ENCODE data around the gene GPN3. TPM values are rescaled to one million over a fixed set of nuclear protein-coding genes. Genes with fewer than 3 reads are reported as not detected.

Gene GPN3
- total and polyA plus RNA-seq, 2 of the 8 experiments (the other 6 are each of a cell fraction or from before 2014, with no cell fraction given) = 49.7 to 52.9 TPM

DNA sequence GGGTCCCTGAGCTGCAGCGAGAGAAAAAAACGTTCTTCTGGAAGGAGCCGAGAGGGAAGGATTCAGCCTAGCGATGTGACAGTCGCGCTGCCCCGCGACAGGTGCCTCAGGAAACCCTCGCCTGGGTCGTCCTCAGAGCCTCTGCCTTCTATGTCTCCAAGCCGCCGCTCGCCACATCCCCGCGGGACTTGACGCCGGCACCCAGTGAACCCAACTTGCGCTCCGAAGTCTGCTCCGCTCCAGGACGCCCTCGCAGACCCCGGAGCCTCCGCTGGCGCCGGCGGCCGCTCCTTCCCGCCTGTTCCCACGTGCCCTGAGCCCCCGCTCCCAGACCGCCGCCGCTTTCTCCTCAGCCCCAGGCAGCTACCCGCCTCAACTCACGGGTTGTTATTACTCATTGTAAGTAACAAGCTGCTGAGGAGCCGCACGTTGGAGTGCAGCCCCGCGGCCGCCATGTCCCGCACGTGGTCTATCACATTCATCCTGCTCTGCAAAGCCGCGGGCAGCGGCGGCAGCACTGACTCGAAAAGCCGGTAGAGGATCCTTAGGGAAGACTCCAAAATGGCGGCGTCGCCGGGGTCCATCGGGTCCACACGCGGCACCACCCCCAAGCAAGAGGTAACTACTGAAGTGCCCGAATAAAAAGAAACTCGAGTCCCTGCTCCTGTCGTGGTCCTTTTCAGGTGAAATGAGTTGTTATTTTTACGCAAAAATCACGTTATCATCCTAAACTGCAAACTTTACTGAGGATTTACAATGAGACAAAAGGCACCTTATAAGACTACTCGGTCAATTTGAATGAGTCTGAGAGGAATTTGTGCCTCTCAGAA is 64.7 kb downstream of the GPN3 start, which contains the start of gene ANAPC7 (continued):
- TF ChIP-seq RXRA (IDR thresholded peaks at IDR 0.05; ENCODE audit: insufficient read depth, low read depth, low read length) (no peak), PHF8 (conservative IDR thresholded peaks at IDR 0.05; ENCODE audit: low read depth, low read length) (peak; percentile 90), TAF7 (optimal IDR thresholded peaks at IDR 0.05; ENCODE audit: borderline replicate concordance, low read depth, low read length) (peak; percentile 81), SUZ12 (IDR thresholded peaks at IDR 0.05; ENCODE audit: low read length) (no peak), SAP30 (IDR thresholded peaks at IDR 0.05; ENCODE audit: insufficient read depth, insufficient replicate concordance, low read length) (peak; percentile 50), RAD21 (IDR thresholded peaks at IDR 0.05 in 1 of 2, conservative IDR thresholded peaks at IDR 0.05 in 1 of 2; ENCODE audit: low read depth in 2 of 2, low read length in 2 of 2) (peak; percentile 2 to 31; a peak in 2 of 4 replicates), RBBP5 (IDR thresholded peaks at IDR 0.05; ENCODE audit: borderline replicate concordance, low read depth, low read length) (0 out of 2 replicates have a peak, but pooled peaks have one; percentile 60)
- TF ChIP-seq, protein P1, sequence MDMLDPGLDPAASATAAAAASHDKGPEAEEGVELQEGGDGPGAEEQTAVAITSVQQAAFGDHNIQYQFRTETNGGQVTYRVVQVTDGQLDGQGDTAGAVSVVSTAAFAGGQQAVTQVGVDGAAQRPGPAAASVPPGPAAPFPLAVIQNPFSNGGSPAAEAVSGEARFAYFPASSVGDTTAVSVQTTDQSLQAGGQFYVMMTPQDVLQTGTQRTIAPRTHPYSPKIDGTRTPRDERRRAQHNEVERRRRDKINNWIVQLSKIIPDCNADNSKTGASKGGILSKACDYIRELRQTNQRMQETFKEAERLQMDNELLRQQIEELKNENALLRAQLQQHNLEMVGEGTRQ (IDR thresholded peaks at IDR 0.05; ENCODE audit: low read length) = peak; percentile 37; the same call in 1 of the 2 replicates

Small RNA genes lying within 50 kb of the gene (small RNA-seq; reads per million reads assigned to genes)
- gene RF00278 (ENCODE audit: insufficient read depth) = not detected

Other genes starting within 250 kb of the GPN3 start
- 271 and 275 TPM in 2 replicates for gene ATP2A2, start 187.0 kb downstream of the GPN3 start, total RNA-seq (2021; fragmentation: NEBNext Ultra II Directional; extraction: Animal tissue kit (Norgen Biotek cat#: 25700))
- gene ATP2A2, start 187.0 kb downstream of the GPN3 start, polyA plus RNA-seq (2011; rRNA removed) = 86.1 and 108 TPM in 2 replicates
- 81.2 and 105 TPM in 2 replicates for gene ANAPC7, start 64.5 kb downstream of the GPN3 start, total RNA-seq (2021; fragmentation: NEBNext Ultra II Directional; extraction: Animal tissue kit (Norgen Biotek cat#: 25700))
- gene ANAPC7, start 64.5 kb downstream of the GPN3 start, polyA plus RNA-seq (2011; rRNA removed) = 62.2 and 72.8 TPM in 2 replicates
- 160 and 170 TPM in 2 replicates for gene ARPC3, start 17.9 kb downstream of the GPN3 start, total RNA-seq (2021; fragmentation: NEBNext Ultra II Directional; extraction: Animal tissue kit (Norgen Biotek cat#: 25700))
- 33.8 and 36.7 TPM in 2 replicates for gene ARPC3, start 17.9 kb downstream of the GPN3 start, polyA plus RNA-seq (2011; rRNA removed)
- gene FAM216A, start 588 bp upstream of the GPN3 start, total RNA-seq (2021; fragmentation: NEBNext Ultra II Directional; extraction: Animal tissue kit (Norgen Biotek cat#: 25700)) = 19.8 and 22.2 TPM in 2 replicates
- gene FAM216A, start 588 bp upstream of the GPN3 start, polyA plus RNA-seq (2011; rRNA removed) = 24.6 and 24.8 TPM in 2 replicates
- gene VPS29, start 33.9 kb upstream of the GPN3 start, total RNA-seq (2021; fragmentation: NEBNext Ultra II Directional; extraction: Animal tissue kit (Norgen Biotek cat#: 25700)) = 59.0 and 62.5 TPM in 2 replicates
- 40.0 and 74.6 TPM in 2 replicates for gene VPS29, start 33.9 kb upstream of the GPN3 start, polyA plus RNA-seq (2011; rRNA removed)
- not detected in 2 replicates for gene RAD9B, start 34.1 kb upstream of the GPN3 start, total RNA-seq (2021; fragmentation: NEBNext Ultra II Directional; extraction: Animal tissue kit (Norgen Biotek cat#: 25700))
- gene RAD9B, start 34.1 kb upstream of the GPN3 start, polyA plus RNA-seq (2011; rRNA removed) = 0.03 and 0.06 TPM in 2 replicates
- 15.9 and 16.0 TPM in 2 replicates for gene PPTC7, start 115.1 kb upstream of the GPN3 start, total RNA-seq (2021; fragmentation: NEBNext Ultra II Directional; extraction: Animal tissue kit (Norgen Biotek cat#: 25700))
- gene PPTC7, start 115.1 kb upstream of the GPN3 start, polyA plus RNA-seq (2011; rRNA removed) = 5.2 and 8.1 TPM in 2 replicates
- 11.1 and 16.4 TPM in 2 replicates for gene TCTN1, start 145.9 kb upstream of the GPN3 start, total RNA-seq (2021; fragmentation: NEBNext Ultra II Directional; extraction: Animal tissue kit (Norgen Biotek cat#: 25700))
- gene TCTN1, start 145.9 kb upstream of the GPN3 start, polyA plus RNA-seq (2011; rRNA removed) = 14.7 and 20.8 TPM in 2 replicates
- gene HVCN1, start 220.9 kb upstream of the GPN3 start, total RNA-seq (2021; fragmentation: NEBNext Ultra II Directional; extraction: Animal tissue kit (Norgen Biotek cat#: 25700)) = 5.6 and 5.8 TPM in 2 replicates
- gene HVCN1, start 220.9 kb upstream of the GPN3 start, polyA plus RNA-seq (2011; rRNA removed) = 10.5 and 11.2 TPM in 2 replicates

Data from H1 (cell line).